ENCODE results near the gene FNIP1. TPM values are rescaled to one million over a fixed set of nuclear protein-coding genes. Genes with fewer than 3 reads are reported as not detected.

Gene FNIP1
- total and polyA plus RNA-seq, 2 donors from 2014 or later: 2.9 to 31.1 TPM

GRCh38 chr5:131746423-131746822, 50.4 kb downstream of the FNIP1 start:
- no peaks in the 10 kb centered on the region for H3K27me3 ChIP-seq (ENCODE audit: control insufficient read depth, insufficient read depth, low read length)
- no peak for TF ChIP-seq CTCF (IDR thresholded peaks at IDR 0.05; ENCODE audit: borderline replicate concordance, extremely low read depth, insufficient read depth)
- no peak overlapping the region for H3K27ac ChIP-seq (ENCODE audit: low read depth in 2 of 2, low read length in 2 of 2)
- intact Hi-C loops (cut with DNase I): no loop called here
- peaks cover 0 to 6% (median 4%) of the 10 kb centered on the region in 3 donors for H3K36me3 ChIP-seq (ENCODE audit: control insufficient read depth in 2 of 3, insufficient read depth in 3 of 3, low read length in 3 of 3)
- FAIRE-seq (no peak), DNase-seq (no peak)
- H3K4me3 ChIP-seq (ENCODE audit: low read length in 3 of 3): no peak overlapping the region
- H3K9me3 ChIP-seq (ENCODE audit: control insufficient read depth in 2 of 3, insufficient read depth in 1 of 3, low read length in 3 of 3): no peaks in the 10 kb centered on the region
- H3K4me1 ChIP-seq (ENCODE audit: control insufficient read depth in 2 of 3, insufficient read depth in 2 of 3, low read depth in 1 of 3, low read length in 3 of 3): no peaks in the 10 kb centered on the region
- H3K9ac ChIP-seq (ENCODE audit: low read length in 3 of 3): no peak overlapping the region

GRCh38 chr5:131745703-131746102, 51.1 kb downstream of the FNIP1 start:
- no peak overlapping the region for H3K4me3 ChIP-seq (ENCODE audit: low read length in 3 of 3)
- intact Hi-C loops (cut with DNase I): no loop called here
- no peaks in the 10 kb centered on the region for H3K4me1 ChIP-seq (ENCODE audit: control insufficient read depth in 2 of 3, insufficient read depth in 2 of 3, low read depth in 1 of 3, low read length in 3 of 3)
- TF ChIP-seq CTCF (IDR thresholded peaks at IDR 0.05; ENCODE audit: borderline replicate concordance, extremely low read depth, insufficient read depth): no peak
- no peaks in the 10 kb centered on the region for H3K9me3 ChIP-seq (ENCODE audit: control insufficient read depth in 2 of 3, insufficient read depth in 1 of 3, low read length in 3 of 3)
- DNase-seq (no peak), FAIRE-seq (no peak)
- no peak overlapping the region for H3K27ac ChIP-seq (ENCODE audit: low read depth in 2 of 2, low read length in 2 of 2)
- H3K36me3 ChIP-seq (ENCODE audit: control insufficient read depth in 2 of 3, insufficient read depth in 3 of 3, low read length in 3 of 3): peaks cover 0 to 6% (median 4%) of the 10 kb centered on the region in 3 donors
- no peak overlapping the region for H3K9ac ChIP-seq (ENCODE audit: low read length in 3 of 3)
- no peaks in the 10 kb centered on the region for H3K27me3 ChIP-seq (ENCODE audit: control insufficient read depth, insufficient read depth, low read length)

GRCh38 chr5:131745155-131745554, 51.7 kb downstream of the FNIP1 start:
- Histone ChIP-seq H3K4me1 (ENCODE audit: control insufficient read depth in 2 of 3, insufficient read depth in 2 of 3, low read depth in 1 of 3, low read length in 3 of 3) (no peaks in the 10 kb centered on the region), H3K9ac (ENCODE audit: low read length in 3 of 3) (no peak overlapping the region), H3K4me3 (ENCODE audit: low read length in 3 of 3) (no peak overlapping the region), H3K9me3 (ENCODE audit: control insufficient read depth in 2 of 3, insufficient read depth in 1 of 3, low read length in 3 of 3) (no peaks in the 10 kb centered on the region), H3K27me3 (ENCODE audit: control insufficient read depth, insufficient read depth, low read length) (no peaks in the 10 kb centered on the region), H3K27ac (ENCODE audit: low read depth in 2 of 2, low read length in 2 of 2) (no peak overlapping the region), H3K36me3 (ENCODE audit: control insufficient read depth in 2 of 3, insufficient read depth in 3 of 3, low read length in 3 of 3) (peaks cover 0 to 6% (median 4%) of the 10 kb centered on the region in 3 donors)
- no peak for FAIRE-seq
- intact Hi-C loops (cut with DNase I): no loop called here
- no peak for TF ChIP-seq CTCF (IDR thresholded peaks at IDR 0.05; ENCODE audit: borderline replicate concordance, extremely low read depth, insufficient read depth)
- no peak for DNase-seq

GRCh38 chr5:131740477-131740876, 56.3 kb downstream of the FNIP1 start:
- FAIRE-seq (no peak), DNase-seq (no peak)
- Histone ChIP-seq H3K9me3 (ENCODE audit: control insufficient read depth in 2 of 3, insufficient read depth in 1 of 3, low read length in 3 of 3) (no peaks in the 10 kb centered on the region), H3K4me3 (ENCODE audit: low read length in 3 of 3) (no peak overlapping the region), H3K4me1 (ENCODE audit: control insufficient read depth in 2 of 3, insufficient read depth in 2 of 3, low read depth in 1 of 3, low read length in 3 of 3) (no peaks in the 10 kb centered on the region), H3K36me3 (ENCODE audit: control insufficient read depth in 2 of 3, insufficient read depth in 3 of 3, low read length in 3 of 3) (peaks cover 0 to 7% (median 6%) of the 10 kb centered on the region in 3 donors), H3K27ac (ENCODE audit: low read depth in 2 of 2, low read length in 2 of 2) (no peak overlapping the region), H3K9ac (ENCODE audit: low read length in 3 of 3) (no peak overlapping the region), H3K27me3 (ENCODE audit: control insufficient read depth, insufficient read depth, low read length) (no peaks in the 10 kb centered on the region)
- intact Hi-C loops (cut with DNase I): no loop called here
- TF ChIP-seq CTCF (IDR thresholded peaks at IDR 0.05; ENCODE audit: borderline replicate concordance, extremely low read depth, insufficient read depth): no peak
